Measurements from ENCODE around the gene PTPRJ. TPM values are rescaled to one million over a fixed set of nuclear protein-coding genes. Genes with fewer than 3 reads are reported as not detected.

The PTPRJ gene
- total RNA-seq, 1 donor from 2014 or later, result 22.7 TPM

DNA sequence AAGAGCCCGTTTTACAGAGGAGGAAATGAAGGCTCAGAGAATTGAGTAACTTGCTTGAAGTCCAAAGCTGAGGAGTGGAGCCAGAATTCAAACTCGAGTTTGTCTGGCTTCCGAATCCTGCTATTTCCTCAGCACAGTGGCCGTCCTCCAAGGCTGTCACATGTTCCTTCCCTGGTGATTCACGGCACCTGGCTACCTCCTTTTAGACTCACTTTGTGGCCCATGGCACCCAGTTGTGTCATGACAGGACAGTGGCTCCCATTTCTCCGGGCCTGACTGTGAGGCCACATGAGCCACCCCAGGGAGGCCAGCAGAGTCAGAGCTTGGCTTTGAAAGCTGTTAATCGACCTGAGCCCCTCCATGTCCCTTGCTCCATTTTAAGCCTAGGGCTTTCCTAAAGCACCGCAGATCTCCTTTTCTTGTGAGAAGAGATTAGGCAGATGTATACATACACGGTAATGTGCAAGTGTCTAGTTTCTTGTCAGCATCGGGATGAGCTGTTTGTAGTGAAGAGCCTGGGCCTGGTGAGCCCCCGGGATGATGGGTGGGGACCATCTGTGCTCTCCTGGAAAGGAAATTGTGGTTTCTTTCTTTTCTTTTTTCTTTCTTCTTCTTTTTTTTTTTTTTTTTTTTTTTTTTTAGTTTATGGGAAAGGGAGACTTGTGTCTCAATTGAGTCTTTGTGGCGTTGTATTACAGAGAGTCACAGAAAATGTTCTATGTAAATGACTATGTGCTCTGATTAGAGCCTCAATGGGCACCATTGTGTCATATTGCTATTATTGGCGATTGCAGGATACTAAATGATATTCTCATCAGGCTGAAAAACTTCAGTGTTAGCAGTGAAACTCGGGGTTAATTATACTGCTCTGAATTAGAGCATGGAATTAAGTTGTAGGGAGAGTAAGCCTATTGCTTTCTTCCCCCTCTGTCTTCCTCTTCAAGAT, 54.8 kb downstream of the PTPRJ start:
- DNase-seq (ENCODE audit: low spot score) (no peak), ATAC-seq (peak; percentile 33)

GRCh38 chr11:48036011-48036410, 55.7 kb downstream of the PTPRJ start:
- ATAC-seq (no peak), DNase-seq (ENCODE audit: low spot score) (no peak)

DNA sequence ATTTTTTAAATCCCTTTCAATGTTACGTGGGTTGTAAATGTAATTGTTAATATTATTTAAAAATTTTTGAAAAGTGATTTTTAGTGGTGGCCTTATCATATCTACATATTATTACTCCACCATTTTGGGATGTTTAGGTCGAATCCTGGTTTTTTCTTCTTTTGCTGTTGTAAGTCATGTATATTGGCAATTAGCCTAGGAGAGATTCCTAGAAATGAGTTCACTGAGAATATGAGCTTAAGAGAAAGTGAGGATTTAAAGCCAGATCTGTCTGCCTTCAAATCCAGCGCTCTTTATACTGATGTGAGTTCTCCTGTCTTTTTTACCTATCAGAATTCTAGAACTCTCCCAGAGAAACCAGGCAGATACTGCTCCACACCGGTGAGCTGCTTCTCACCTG, 56.1 kb downstream of the PTPRJ start:
- no peak for DNase-seq (ENCODE audit: low spot score)
- no peak for ATAC-seq

DNA sequence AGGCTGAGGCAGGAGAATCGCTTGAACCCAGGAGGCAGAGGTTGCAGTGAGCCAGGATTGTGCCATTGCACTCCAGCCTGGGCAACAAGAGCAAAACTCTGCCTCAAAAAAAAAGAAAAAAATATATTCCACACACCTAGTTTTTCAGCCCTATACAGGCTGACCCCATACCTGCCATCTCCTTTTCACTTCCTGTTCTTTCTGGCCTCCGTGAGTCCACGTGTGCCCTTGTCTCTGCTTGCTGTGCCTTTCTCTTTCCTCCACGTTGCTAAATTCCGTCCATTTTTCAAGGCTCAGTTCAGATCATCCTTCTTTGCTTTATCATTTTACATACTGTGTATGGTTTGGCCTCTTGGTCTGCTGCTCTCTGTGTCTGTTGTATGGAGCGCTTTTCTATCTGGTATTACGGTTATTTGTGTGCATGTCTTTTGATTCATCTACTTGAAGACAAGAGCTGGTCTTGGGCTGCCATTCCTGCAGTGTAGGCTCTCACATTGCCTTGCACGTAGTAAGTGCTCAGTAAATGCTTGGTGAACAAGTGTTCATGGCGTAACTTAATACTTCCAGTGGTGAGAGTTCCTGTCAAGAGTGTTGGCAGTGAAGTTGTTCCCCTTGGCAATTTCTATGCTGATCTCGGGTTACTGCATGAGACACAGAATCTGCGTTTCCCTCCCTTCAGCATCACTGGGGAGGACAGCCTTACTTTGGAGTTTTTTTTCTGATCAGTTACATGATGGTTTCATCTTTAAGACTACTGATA, 57.5 kb downstream of the PTPRJ start:
- no peak for ATAC-seq

DNA sequence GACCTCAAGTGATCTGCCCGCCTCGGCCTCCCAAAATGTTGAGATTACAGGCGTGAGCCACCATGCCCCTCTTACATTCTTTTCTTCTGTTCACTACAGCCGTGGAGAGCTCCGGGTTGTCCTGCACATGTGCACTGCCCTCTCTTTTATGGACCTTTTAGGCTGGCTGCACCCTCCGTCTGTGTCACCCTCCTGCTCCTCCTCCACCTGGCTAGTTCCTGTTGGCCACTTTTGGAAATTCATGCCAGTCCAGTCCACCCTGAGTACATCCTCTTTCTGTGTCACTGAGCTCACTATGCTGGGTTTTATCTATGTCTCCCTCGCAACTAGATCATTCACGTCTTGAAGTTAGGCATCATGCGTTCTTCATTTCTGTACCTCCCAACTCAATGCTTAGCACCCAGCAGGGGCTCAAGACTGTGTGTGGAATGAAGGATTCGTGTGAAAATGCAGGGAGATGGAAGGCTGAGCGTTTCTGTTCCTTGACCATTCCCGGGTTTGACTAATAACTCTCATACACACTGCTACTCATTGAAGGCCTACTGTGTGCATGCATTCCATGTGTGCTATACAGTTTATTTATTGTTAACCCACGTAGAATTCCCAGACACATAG, 60.6 kb downstream of the PTPRJ start:
- peak; percentile 55 for ATAC-seq
- no peak for DNase-seq (ENCODE audit: low spot score)

More for the DNA sequence above, 57.5 kb downstream of the PTPRJ start:
- no peak for DNase-seq (ENCODE audit: low spot score)

DNA sequence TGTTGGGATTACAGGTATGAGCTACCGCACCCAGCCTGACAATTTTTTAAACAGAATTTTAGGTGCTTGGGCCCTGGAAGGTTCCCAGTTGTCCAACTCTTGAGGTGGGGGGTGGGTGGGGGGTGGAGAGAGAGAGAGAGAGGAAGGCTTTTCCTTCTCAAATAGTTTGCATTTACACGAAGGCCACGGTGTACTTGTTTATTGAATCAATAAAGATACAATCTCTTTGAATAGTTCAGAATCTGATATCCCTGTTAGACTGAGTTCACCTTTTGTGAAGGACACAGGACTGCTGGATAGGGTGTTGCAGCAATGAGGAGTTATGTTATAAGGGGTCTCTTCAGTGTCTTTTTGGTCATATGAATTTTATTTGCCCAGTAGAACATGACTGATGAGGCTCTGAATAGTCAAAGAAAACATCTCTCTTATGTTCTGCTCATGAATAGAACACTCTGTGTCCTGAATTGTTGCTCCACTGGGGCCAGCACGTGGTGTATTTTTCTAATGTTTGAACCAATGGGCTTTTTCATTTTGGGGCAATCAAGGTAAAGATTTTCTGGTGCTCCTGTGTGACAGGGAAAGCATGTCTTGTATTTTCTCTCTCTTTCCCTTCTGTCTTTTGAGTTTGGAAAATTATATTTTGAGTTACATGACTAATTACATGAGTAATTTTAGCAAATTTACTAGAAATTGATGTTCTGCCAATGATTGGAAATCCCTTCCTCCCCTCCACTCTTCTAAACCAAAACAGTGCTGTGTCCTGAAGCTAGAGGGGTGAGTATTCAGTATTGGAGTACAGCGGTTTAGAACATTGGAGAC, 61.7 kb downstream of the PTPRJ start:
- DNase-seq (ENCODE audit: low spot score), result no peak

DNA sequence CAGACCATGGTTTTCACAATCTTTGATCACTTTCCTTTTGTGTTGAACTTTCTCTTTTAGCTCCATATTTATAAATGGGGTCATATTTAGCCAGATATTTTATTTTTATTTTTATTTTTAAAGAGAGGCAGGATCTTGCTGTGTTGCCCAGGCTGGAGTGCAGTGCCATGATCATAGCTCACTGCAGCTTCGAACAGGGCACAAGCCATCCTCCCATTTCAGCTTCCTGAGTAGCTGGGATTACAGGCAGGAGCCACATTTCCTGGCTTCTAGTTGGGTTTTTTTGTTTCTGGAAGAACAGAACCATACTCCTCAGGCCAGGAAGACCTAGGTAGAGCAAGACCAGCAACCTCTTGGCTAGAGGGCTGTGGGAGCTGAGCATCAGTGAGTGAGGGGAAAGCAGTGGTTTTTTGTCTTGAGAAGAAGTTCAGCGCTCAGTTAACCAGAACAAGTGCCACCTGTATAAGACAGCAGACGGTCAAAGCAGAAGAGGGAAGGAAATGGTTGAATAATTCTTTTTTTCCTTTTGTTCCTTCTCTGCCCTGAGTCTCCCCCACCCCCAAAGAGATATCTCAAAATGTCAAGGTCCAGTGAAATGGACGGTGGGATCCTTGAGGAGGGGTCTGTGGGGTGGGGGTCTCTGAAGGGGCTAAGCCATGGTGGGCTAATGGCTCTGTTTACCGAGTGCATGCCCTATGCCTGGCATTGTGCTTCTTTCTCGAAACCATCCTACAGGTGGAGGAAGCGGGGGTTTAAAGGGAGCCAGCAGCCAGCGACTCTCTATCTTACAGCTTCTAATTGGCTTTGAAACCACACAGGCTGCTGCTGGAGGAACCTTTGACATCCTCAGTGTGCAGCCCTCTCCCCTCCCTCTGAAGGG, 63.0 kb downstream of the PTPRJ start:
- ATAC-seq (no peak), DNase-seq (ENCODE audit: low spot score) (no peak)

More for the DNA sequence above, 61.7 kb downstream of the PTPRJ start:
- ATAC-seq, result peak; percentile 52

- ATAC-seq (no peak), DNase-seq (ENCODE audit: low spot score) (no peak)
These were observed 63.7 kb downstream of the PTPRJ start for GRCh38 chr11:48043991-48044512.

GRCh38 chr11:48044577-48044976, 64.2 kb downstream of the PTPRJ start:
- no peak for DNase-seq (ENCODE audit: low spot score)
- ATAC-seq, result peak; percentile 47

- ATAC-seq, result no peak
- no peak for DNase-seq (ENCODE audit: low spot score)
These were observed 65.2 kb downstream of the PTPRJ start for GRCh38 chr11:48045536-48045935.

DNA sequence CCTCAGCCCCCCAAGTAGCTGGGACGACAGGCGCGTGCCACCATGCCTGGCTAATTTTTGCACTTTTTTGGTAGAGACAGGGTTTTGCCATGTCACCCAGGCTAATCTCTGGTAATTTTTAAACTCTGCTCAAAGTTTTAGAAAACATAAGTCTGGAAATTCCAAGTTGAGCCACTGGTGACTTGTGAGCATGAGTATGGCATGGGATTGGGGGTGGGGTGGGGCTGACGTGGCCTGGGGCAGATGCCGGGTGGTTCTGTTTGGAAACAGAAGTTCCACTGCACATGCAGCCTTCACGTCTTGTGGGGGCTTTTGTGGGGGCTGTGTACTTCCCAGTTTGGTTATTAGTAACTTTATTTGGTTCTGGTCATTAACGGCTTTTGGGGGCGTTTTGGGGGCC, 67.3 kb downstream of the PTPRJ start:
- ATAC-seq (no peak), DNase-seq (ENCODE audit: low spot score) (no peak)

- no peak for DNase-seq (ENCODE audit: low spot score)
- no peak for ATAC-seq
These were observed 68.7 kb downstream of the PTPRJ start for GRCh38 chr11:48049036-48049435.

GRCh38 chr11:48050304-48050703, 69.9 kb downstream of the PTPRJ start:
- ATAC-seq (no peak), DNase-seq (ENCODE audit: low spot score) (no peak)

DNA sequence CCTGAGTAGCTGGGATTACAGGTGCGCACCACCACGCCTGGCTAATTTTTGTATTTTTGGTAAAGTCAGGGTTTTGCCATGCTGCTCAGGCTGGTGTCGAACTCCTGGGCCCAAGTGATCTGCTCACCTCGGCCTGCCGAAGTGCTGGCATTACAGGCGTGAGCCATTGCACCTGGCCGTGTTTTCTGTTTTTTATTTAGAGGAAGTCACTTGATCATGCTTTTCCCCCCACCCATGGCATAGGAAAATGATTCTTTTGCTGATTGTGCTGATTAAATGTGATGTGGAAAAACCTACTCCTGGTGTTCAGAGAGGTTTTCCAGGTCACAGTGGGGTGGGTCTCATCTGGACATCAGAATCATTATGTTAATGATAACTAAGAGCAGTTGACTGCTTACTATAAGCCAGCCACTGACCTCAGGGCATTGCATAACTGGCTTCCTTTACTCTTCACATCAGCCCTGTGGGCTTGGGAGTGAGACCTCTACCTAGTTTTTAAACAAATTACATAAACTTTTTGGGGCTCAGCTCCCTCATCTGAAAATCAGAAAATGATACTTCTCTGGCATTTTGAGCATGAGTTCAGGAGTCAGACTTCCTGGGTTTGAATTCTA, 71.0 kb downstream of the PTPRJ start:
- DNase-seq (ENCODE audit: low spot score) (no peak), ATAC-seq (no peak)

DNA sequence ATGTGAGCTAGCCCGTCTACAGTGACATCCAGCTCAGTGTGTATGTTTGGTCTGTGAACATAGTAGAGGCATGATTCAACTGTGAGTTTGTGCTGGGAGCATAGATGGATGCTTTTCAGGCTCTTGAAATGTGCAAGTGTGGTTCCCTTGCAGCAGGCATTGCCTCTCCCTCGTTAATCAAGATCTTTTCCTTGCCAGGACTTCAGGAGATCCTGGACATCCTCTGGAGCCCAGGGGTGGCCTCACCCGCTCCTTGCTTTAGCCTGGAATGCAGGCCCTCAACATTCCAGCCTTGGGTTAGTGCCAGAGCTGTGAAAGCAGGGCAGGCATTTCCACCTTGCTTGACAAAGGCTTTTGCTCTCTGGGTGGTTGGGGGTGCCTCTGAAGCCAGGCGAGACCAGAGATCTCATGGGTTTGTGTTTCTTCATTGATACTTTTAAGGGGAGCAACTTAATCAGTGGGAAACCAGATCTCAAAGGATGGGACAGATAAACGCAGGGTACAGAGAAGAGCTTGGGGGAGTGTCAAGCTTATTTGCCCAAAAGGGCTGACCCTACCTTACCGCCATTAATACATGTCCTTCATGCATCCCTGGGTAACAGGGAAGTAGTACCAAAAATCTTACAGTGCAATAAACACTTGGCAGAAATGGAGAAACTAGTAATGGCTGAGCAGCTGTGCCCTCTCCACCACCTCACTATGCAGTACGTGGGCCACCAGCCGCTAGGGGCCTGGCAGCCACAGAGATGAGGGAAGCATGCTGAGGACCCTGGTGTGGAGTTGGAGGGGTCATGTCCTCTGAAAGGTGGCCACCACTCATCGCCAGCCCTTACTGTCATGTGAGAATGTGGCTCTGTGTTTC, 72.1 kb downstream of the PTPRJ start:
- no peak for ATAC-seq

GRCh38 chr11:48054994-48055291, 74.6 kb downstream of the PTPRJ start:
- ATAC-seq (no peak), DNase-seq (ENCODE audit: low spot score) (no peak)

More for the DNA sequence above, 72.1 kb downstream of the PTPRJ start:
- no peak for DNase-seq (ENCODE audit: low spot score)

GRCh38 chr11:48055292-48056132, 75.2 kb downstream of the PTPRJ start:
- ATAC-seq (peak; percentile 82), DNase-seq (ENCODE audit: low spot score) (no peak)

Data from left lobe of liver (tissue), 2 donors.